Activated CD4-positive, alpha-beta T cell treated with anti-CD3 and anti-CD28 coated beads, Interleukin-2, Interleukin-4, amounts not matched to agents 100 ng/mL and 50 ng/mL, durations not matched to agents 16 hours and 8 hours (primary cell): ENCODE results near the gene SLC29A3.

Experiments used
- DNase-seq: peaks from one replicate; pipeline ENCODE4 v3.0.0-alpha.2; 2020; ENCODE audit warnings: low spot score

The SLC29A3 gene

GRCh38 chr10:71300555-71301370, 18.3 kb upstream of the SLC29A3 start:
- no peak for DNase-seq

- DNase-seq: no peak
Measured at GRCh38 chr10:71301371-71301916, 17.6 kb upstream of the SLC29A3 start.

GRCh38 chr10:71302451-71302850, 16.6 kb upstream of the SLC29A3 start:
- no peak for DNase-seq

- DNase-seq: peak; percentile 49
Measured at GRCh38 chr10:71302874-71303568, 16.0 kb upstream of the SLC29A3 start.

DNA sequence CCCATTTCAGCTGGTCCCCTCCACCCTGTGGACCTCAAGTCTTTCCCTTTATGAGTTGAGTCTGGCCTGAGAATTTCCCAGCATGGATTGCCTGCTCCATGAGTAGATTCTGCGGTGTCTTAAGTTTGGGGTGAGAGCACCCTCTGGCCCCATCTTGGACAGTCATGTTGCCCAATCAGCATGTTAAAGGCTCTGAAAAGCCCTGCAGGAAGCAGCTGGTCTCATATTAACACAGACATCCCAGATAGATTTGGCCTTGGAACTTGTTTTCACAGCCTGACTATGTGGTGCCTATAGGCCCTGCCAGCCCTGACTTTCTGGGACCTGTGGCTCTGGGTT, 15.5 kb upstream of the SLC29A3 start:
- no peak for DNase-seq

DNA sequence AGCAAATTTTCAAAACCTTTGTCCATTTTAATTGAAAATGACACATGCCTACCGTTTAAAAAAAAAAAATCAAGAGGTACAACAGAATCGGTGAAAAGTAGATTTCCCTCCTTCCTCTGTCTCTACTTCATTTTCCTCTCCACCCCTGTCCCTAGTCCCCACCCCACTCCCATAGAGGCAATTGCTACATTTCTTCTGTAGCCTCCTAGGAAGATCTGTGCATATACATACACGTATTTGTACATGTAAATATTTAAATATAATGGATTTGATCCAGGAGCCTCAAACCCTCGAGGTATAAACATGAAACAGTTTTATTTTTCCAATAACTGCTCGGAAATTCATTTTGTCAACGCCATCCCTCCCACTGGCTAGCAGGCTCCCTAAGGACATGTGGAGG, 14.1 kb upstream of the SLC29A3 start:
- DNase-seq: no peak

DNA sequence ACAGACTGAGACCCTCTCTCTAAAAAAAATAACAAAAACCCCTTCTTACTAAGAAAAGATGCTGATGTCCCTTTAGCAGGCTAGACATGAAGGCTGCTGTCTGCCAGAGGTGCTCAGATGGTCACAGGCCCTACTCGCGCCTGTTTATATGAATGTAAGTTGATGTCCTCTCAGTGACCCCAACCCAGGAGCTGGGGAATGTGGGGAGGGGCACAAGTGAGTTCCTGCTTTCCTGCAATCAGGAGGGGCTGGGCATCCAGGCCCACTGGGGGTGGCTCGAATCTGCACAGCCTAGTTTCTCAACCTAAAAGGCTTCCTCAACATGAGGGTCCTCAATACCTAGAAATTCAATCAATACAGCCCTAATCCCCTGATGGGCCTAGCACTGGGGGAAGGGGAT, 12.1 kb upstream of the SLC29A3 start:
- no peak for DNase-seq

- DNase-seq: no peak
Measured at GRCh38 chr10:71307469-71308085, 11.5 kb upstream of the SLC29A3 start.

GRCh38 chr10:71308244-71308643, 10.8 kb upstream of the SLC29A3 start:
- no peak for DNase-seq

- DNase-seq: no peak
Measured at GRCh38 chr10:71308985-71309384, 10.1 kb upstream of the SLC29A3 start.

GRCh38 chr10:71309919-71310318, 9.1 kb upstream of the SLC29A3 start:
- DNase-seq: no peak

DNA sequence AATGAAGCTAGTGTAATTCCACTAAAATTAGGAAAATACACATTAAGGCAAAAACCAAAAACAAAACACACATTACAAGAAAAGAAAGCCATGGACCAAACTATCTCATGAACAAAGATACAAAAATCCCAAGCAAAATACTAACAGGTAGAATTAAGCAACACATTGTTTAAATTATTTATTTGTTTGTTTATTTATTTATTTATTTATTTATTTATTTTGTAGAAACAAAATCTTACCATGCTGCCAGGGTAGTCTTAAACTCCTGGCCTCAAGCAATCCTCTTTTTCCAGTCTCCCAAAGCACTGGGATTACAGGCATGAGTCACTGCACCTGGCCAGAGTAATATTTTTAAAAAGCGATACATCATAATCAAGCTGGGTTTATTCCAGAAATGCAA, 6.8 kb upstream of the SLC29A3 start:
- no peak for DNase-seq

DNA sequence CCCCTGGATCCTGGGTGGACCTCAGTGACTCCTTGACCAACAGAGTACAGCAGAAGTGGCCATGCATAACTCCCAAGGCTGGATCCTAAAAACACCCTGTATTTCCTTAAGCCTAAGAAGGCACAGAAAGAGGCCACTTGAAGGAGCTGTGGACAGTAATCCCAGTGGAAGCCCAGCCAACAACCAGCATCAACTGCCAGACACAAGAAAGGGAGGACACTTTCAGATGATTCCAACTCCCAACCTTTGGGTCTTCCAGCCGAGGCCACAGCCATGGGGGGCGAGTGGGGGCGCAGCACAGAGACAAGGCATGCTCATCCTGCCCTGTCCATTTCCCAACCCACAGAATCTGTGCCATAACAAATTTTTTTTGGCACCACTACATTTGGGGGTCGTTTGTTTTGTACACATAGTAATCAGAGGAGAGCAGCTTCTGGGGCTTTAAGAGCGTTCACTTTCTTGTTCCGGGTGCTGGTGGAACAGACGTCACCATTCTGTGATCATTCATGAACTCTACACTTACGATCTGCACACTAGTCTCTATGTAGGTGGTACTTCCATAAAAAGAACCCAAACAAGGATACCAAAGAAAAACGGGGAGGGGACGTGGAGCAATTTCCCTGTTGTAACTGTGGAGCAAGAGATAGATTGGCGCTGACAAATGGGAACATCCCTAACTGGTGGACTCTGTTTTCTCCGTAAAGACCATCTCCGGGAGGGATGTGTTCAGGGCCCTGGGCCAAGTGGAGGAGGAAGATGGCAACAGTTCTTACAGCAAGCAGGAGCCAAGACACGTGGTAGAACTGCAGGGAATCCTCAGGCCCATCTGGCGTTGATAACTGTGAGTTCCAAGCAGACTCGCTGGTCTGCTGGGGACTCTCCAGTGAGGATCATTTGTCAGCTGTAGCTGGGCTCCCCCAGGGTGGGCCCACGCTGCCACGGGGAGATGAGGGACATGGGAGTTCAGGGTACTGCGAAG, 6.0 kb upstream of the SLC29A3 start:
- DNase-seq: no peak

DNA sequence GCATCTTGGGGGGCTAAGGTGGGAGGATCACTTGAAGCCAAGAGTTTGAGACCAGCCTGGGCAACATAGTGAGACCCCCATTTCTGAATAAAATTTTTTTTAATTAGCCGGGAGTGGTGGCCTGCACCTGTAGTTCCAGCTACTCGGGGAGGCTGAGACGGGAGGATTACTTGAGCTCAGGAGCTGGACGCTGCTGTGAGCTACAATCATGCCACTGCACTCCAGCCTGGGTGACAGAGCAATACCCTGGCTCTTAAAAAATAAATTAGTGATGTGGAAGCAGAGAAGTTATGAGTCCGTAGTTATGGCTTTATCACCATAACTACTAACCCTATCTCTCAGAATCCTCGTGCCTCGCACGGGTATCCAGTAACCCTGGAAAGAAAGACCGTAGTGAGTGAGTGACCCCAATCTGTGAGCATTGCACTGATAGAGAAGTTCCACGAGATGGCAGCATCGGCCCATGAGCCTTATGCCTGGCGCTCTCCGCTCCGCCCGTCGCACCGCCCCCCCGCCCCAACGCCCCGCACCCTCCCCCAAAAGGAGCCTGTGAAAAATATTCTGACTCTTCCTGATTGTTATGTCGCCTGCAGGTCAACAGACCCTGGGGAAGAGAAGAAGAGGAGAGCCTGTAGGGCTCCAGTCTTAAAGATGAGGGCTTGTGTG, 4.9 kb upstream of the SLC29A3 start:
- DNase-seq: peak; percentile 58

GRCh38 chr10:71314694-71315225, 4.3 kb upstream of the SLC29A3 start:
- no peak for DNase-seq

DNA sequence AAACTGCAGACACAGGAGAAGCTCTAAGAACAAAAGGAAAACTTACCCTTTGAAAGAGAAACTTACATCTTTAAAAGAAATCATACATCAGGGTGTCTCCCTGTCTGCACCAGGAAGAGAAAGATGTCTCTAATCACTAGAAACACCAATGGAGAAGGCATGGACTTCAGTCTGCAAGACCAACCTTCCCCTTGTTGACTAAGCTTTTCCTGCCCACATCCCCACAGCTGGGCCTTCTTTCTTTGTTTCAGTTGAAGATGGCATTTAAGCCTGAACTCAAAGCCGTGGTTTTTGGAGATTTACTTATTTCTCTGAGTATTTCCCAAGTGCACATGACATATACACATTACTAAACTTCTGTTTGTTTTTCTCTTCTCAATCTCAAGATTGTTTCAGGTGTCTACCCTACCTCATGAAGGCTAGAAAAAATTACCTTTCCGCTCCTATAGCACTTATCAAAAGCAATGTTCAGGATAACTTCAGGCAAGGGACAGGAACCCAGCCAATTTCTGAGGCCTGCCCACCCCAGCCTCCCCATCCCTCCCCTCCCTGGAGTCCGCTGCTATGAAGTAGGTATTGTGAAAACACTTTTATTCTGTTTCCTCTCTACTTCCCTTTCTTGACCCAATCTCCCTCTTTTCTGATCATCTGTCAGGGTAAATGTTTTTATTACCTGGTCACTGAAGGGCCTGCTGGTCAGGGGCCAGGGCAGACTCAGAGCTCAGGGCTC, 2.8 kb upstream of the SLC29A3 start:
- no peak for DNase-seq

GRCh38 chr10:71316786-71317160, 2.3 kb upstream of the SLC29A3 start:
- no peak for DNase-seq

- no peak for DNase-seq
Measured at GRCh38 chr10:71317739-71318138, 1.3 kb upstream of the SLC29A3 start.

- no peak for DNase-seq
Measured at GRCh38 chr10:71319800-71320392, 837 bp downstream of the SLC29A3 start.

GRCh38 chr10:71320592-71320991, 1.5 kb downstream of the SLC29A3 start:
- DNase-seq: no peak
